Esophagus (tissue), 2 donors: Measurements from ENCODE around the gene MAP2. TPM values are rescaled to one million over a fixed set of nuclear protein-coding genes. Genes with fewer than 3 reads are reported as not detected.

Source experiments
- H3K27ac ChIP-seq, 2 donors: one replicate each; pipeline ENCODE4 v1.5.1; 2013; ENCODE audit warnings: low read depth in 2 of 2, mild to moderate bottlenecking in 2 of 2, inconsistent platforms in 1 of 2, low read length in 1 of 2, moderate library complexity in 1 of 2
- H3K27me3 ChIP-seq, 2 donors: one replicate each; pipeline ENCODE4 v1.6.1; 2013; ENCODE audit warnings: low read length in 2 of 2, control low read depth in 1 of 2, mild to moderate bottlenecking in 1 of 2; ENCODE audit not compliant: insufficient read depth in 2 of 2, control insufficient read depth in 1 of 2
- H3K36me3 ChIP-seq, 2 donors: one replicate each; pipeline ENCODE4 v1.6.1; 2013; ENCODE audit warnings: low read length in 1 of 2; ENCODE audit not compliant: control insufficient read depth in 2 of 2, insufficient read depth in 2 of 2
- H3K4me1 ChIP-seq, 2 donors: one replicate each; pipeline ENCODE4 v1.6.1; 2013; ENCODE audit warnings: low read length in 1 of 2; ENCODE audit not compliant: control insufficient read depth in 2 of 2, insufficient read depth in 2 of 2
- H3K4me3 ChIP-seq, 2 donors: one replicate each; pipeline ENCODE4 v1.5.1; 2013; ENCODE audit warnings: low read length in 2 of 2, mild to moderate bottlenecking in 2 of 2, low read depth in 1 of 2, moderate library complexity in 1 of 2
- H3K9me3 ChIP-seq, 2 donors: one replicate each; pipeline ENCODE4 v1.6.1; 2013; ENCODE audit warnings: mild to moderate bottlenecking in 2 of 2, low read depth in 1 of 2, low read length in 1 of 2, moderate library complexity in 1 of 2; ENCODE audit not compliant: control insufficient read depth in 2 of 2, insufficient read depth in 1 of 2
- whole genome bisulfite sequencing, 2 donors: extraction: QIAGEN DNeasy Blood & Tissue Kit; methylation state at CpG; one replicate each; pipeline ENCODE4 v1.1.7; 2013; 5-methylcytosine and 5-hydroxymethylcytosine counted together
- polyA plus RNA-seq, 2 donors: library from polyadenylated mRNA; stranded (reverse); fragments of 200-250 nt; gene quantifications; one replicate each; pipeline ENCODE4 v1.2.3, GENCODE V29; 2013
- donor health status: healthy with polysubstance abuse.
- donor health status: Bipolar disorder and iron deficiency.

MAP2 gene
- polyA plus RNA-seq, 2 donors, result 4.4 to 5.2 TPM

DNA sequence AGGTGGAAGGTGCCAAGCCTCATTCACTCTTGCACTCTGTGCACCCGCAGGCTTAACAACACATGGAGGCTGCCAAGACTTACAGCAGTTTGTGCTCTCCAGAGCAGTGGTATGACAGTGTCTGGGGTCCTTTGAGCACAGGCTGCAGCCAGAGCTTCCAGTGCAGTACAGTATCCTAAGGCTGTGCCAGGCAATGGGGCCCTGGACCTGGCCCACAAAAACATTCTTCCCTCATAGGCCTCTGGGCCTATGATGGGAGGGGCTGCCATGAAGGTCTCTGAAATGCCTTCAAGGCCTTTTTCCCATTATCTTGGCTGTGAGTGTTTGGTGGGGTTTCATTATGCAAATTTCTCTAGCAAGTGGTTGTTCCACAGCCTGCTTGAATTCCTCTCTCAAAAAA lies 74.8 kb downstream of the MAP2 start:
- peaks cover 0 to 3% of the 10 kb centered on the region in 2 donors for H3K9me3 ChIP-seq
- no peak overlapping the region for H3K27ac ChIP-seq
- WGBS, 2 donors, result 74 to 75% methylated on average over 1 of the region's 1 CpG
- no peaks in the 10 kb centered on the region for H3K4me1 ChIP-seq
- no peak overlapping the region for H3K4me3 ChIP-seq
- H3K36me3 ChIP-seq, result no peaks in the 10 kb centered on the region
- H3K27me3 ChIP-seq, result no peaks in the 10 kb centered on the region

DNA sequence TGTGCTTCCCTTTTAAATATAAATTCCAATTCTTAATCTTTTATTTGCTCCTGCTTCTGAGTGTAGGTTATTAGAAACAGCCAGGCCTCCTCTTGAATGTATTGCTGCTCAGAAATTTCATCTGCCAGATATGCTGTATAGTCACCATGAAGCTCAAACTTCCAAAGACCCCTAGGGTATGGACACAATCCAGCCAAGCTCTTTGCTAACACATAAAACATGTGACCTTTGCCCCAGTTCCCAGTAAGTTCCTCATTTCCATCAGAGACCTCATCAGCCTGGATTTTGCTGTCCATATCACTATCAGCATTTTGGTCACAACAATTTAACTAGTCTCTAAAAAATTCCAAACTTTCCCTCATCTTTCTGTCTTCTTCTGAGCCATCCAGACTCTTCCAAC lies 75.2 kb downstream of the MAP2 start:
- Histone ChIP-seq H3K4me1 (no peaks in the 10 kb centered on the region), H3K4me3 (no peak overlapping the region), H3K36me3 (no peaks in the 10 kb centered on the region), H3K27ac (no peak overlapping the region), H3K9me3 (peaks cover 0 to 3% of the 10 kb centered on the region in 2 donors), H3K27me3 (no peaks in the 10 kb centered on the region)

GRCh38 chr2:209501579-209501978 lies 77.7 kb downstream of the MAP2 start:
- no peaks in the 10 kb centered on the region for H3K4me1 ChIP-seq
- no peaks in the 10 kb centered on the region for H3K36me3 ChIP-seq
- H3K27ac ChIP-seq, result no peak overlapping the region
- 56 to 62% methylated on average over 2 of the region's 2 CpGs for WGBS, 2 donors
- peaks cover 0 to 3% of the 10 kb centered on the region in 2 donors for H3K9me3 ChIP-seq
- no peak overlapping the region for H3K4me3 ChIP-seq
- H3K27me3 ChIP-seq, result no peaks in the 10 kb centered on the region

DNA sequence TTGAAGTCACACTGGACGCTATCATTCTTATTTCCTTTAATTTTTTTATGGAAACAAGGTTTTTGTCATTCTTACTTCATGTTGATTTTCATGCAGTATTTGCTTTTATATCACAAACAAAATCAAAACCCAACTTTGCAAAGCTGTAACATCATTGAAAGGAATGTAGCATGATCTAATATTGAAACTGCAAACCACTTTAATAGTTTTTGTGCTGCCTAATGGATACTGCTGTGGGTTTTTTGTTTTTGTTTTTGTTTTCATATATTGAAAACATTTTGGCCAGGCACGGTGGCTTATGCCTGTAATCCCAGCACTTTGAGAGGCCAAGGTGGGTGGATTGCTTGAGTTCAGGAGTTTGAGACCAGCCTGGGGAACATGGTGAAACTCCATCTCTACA lies 81.6 kb downstream of the MAP2 start:
- no peak overlapping the region for H3K4me3 ChIP-seq
- no peaks in the 10 kb centered on the region for H3K27me3 ChIP-seq
- H3K4me1 ChIP-seq, result no peaks in the 10 kb centered on the region
- WGBS, 2 donors, result 71 to 86% methylated on average over 2 of the region's 2 CpGs
- H3K9me3 ChIP-seq, result no peaks in the 10 kb centered on the region
- no peaks in the 10 kb centered on the region for H3K36me3 ChIP-seq
- H3K27ac ChIP-seq, result no peak overlapping the region

DNA sequence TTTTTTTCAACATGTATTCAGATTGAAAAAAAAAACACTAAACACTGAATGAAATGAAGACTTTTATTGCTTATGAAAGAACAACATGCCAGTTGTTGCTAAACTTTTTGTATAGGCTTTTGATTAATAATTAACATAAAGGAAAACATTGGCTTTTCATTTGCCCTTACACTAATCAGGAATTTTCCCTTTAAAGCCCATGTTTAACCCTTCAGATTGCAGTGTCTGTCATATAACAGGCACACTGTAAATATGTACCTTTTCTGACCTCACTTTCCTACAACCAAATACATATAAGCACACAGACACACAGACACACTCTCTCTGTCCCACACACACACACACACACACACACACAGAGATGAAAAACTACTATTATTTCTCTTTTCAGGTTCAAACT lies 84.4 kb downstream of the MAP2 start:
- H3K27me3 ChIP-seq, result no peaks in the 10 kb centered on the region
- H3K4me3 ChIP-seq, result no peak overlapping the region
- H3K4me1 ChIP-seq, result no peaks in the 10 kb centered on the region
- H3K9me3 ChIP-seq, result no peaks in the 10 kb centered on the region
- H3K27ac ChIP-seq, result no peak overlapping the region
- no peaks in the 10 kb centered on the region for H3K36me3 ChIP-seq

- H3K36me3 ChIP-seq, result no peaks in the 10 kb centered on the region
- 56 to 76% methylated on average over 2 of the region's 2 CpGs for WGBS, 2 donors
- no peak overlapping the region for H3K4me3 ChIP-seq
- no peak overlapping the region for H3K27ac ChIP-seq
- no peaks in the 10 kb centered on the region for H3K9me3 ChIP-seq
- no peaks in the 10 kb centered on the region for H3K4me1 ChIP-seq
- H3K27me3 ChIP-seq, result no peaks in the 10 kb centered on the region
These were observed 87.8 kb downstream of the MAP2 start for GRCh38 chr2:209511637-209512036.

GRCh38 chr2:209512971-209513370 lies 89.1 kb downstream of the MAP2 start:
- Histone ChIP-seq H3K4me1 (no peaks in the 10 kb centered on the region), H3K36me3 (no peaks in the 10 kb centered on the region), H3K9me3 (no peaks in the 10 kb centered on the region), H3K27ac (no peak overlapping the region), H3K4me3 (no peak overlapping the region), H3K27me3 (no peaks in the 10 kb centered on the region)
- WGBS, 2 donors, result 87 to 90% methylated on average over 2 of the region's 2 CpGs

- Histone ChIP-seq H3K4me3 (no peak overlapping the region), H3K27me3 (no peaks in the 10 kb centered on the region), H3K4me1 (no peaks in the 10 kb centered on the region), H3K9me3 (no peaks in the 10 kb centered on the region), H3K27ac (no peak overlapping the region), H3K36me3 (no peaks in the 10 kb centered on the region)
- 72% methylated on average over 5 of the region's 5 CpGs for WGBS, 2 donors
These were observed 93.6 kb downstream of the MAP2 start for GRCh38 chr2:209517436-209517835.

GRCh38 chr2:209519271-209519670 lies 95.4 kb downstream of the MAP2 start:
- H3K9me3 ChIP-seq, result no peaks in the 10 kb centered on the region
- no peak overlapping the region for H3K27ac ChIP-seq
- H3K4me1 ChIP-seq, result no peaks in the 10 kb centered on the region
- no peaks in the 10 kb centered on the region for H3K36me3 ChIP-seq
- H3K27me3 ChIP-seq, result no peaks in the 10 kb centered on the region
- no peak overlapping the region for H3K4me3 ChIP-seq

- Histone ChIP-seq H3K27ac (no peak overlapping the region), H3K27me3 (no peaks in the 10 kb centered on the region), H3K4me3 (no peak overlapping the region), H3K9me3 (no peaks in the 10 kb centered on the region), H3K36me3 (no peaks in the 10 kb centered on the region), H3K4me1 (no peaks in the 10 kb centered on the region)
These were observed 96.1 kb downstream of the MAP2 start for GRCh38 chr2:209519906-209520305.
